Embryonic facial prominence (tissue), 1 donor: Measurements from ENCODE around the gene AP5Z1.

Experiments used
- DNase-seq: peaks from one replicate; pipeline ENCODE4 v3.0.0-alpha.2; 2016; ENCODE audit errors: extremely low spot score

Gene AP5Z1

DNA sequence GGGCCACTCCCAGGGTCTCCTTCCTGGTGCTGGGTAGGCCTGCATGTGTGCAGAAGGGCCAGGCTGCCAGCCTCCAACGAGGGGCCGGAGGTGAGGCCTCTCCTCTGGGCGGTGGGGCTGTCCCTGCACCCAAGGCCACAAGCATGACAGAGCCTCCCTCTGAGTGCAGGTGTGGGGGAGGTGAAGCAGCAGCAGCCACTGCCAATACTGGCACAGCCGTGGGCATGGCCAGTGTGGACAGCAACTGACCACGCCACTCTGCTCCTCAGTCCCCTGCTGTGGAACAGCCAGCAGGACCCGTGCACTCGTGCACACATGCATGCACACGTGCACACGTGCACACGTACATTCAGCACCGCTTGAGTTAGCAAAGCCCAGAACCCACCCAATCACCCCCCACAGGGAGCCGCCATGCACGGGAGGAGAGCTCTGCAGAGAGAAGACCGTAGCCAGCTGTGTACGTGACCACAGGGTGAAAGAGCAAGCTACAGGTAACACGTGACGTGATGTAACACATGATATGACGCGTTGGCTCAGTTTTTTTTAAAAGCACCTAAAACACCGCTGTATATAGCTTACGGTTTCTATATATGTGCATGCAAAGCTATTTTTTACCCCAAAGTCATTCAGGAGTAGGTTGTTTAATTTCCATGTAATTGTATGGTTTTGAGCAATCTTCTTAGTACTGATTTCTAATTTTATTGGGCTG lies 63.4 kb downstream of the AP5Z1 start:
- DNase-seq = no peak

DNA sequence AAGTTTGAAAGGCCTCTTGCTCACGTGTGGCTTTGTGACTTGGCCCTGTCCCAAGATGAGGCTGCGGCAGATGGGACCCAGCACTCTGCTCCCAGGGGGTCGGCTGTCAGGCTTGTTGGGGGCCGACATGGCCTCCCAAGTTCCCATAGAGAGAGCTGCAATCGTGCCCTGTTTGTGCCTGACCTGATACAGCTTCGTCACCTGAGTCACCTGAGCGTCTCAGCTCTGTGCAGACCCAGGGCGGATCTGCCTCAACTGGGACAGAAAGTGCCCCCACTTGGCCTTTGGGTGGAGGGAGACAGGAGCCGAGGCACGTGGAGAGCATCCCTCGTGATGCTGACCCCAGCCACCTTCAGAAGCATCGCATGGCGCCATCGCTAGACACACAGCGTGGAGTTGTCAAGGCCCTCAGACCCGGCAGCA lies 64.7 kb downstream of the AP5Z1 start:
- no peak for DNase-seq
